Stimulated activated naive CD8-positive, alpha-beta T cell treated with anti-CD3 and anti-CD28 coated beads, Interleukin-15, amount 100 ng/mL, for 72 hours (primary cell): Measurements from ENCODE around the gene CCDC57.
"Not testable (repeated sequence)": the region's sequence is repeated elsewhere in the genome, so short reads cannot be mapped to it uniquely, and the experiment has no call there.

Experiments used
- ATAC-seq: fragments of 150-1000 bp; cut with Tn5 transposase; 2 replicates; pipeline ENCODE4 v1.10.0; 2021; ENCODE audit warnings: mild to moderate bottlenecking, moderate library complexity
- DNase-seq, 2 donors: peaks; one replicate each; pipeline ENCODE4 v3.0.0; 2021 to 2022
- H3K27ac Mint-ChIP-seq, 2 donors: one replicate each; pipeline ENCODE4 v1.8.0; 2022; ENCODE audit warnings: mild to moderate bottlenecking in 2 of 2, mixed read lengths in 2 of 2, moderate library complexity in 2 of 2
- H3K27me3 Mint-ChIP-seq: one replicate; pipeline ENCODE4 v1.8.0; 2022; ENCODE audit warnings: mixed read lengths
- H3K4me1 Mint-ChIP-seq: one replicate; pipeline ENCODE4 v1.8.0; 2022; ENCODE audit warnings: mild to moderate bottlenecking, mixed read lengths
- H3K4me3 Mint-ChIP-seq, 2 donors: one replicate each; pipeline ENCODE4 v1.8.0; 2022; ENCODE audit warnings: mild to moderate bottlenecking in 2 of 2, mixed read lengths in 2 of 2, moderate library complexity in 1 of 2
- H3K9me3 Mint-ChIP-seq, 2 donors: one replicate each; pipeline ENCODE4 v1.8.0; 2022; ENCODE audit warnings: mixed read lengths in 2 of 2

The CCDC57 gene

GRCh38 chr17:82205720-82206508 lies 6.7 kb downstream of the CCDC57 start:
- H3K9me3 Mint-ChIP-seq = no peaks in the 10 kb centered on the region
- peak; percentile 78 to 83 for DNase-seq
- H3K4me1 Mint-ChIP-seq = peaks cover 59% of the 10 kb centered on the region
- H3K27me3 Mint-ChIP-seq = no peaks in the 10 kb centered on the region
- H3K4me3 Mint-ChIP-seq = peak overlapping the region; percentile 83 to 85
- peak; percentile 81 for ATAC-seq
- peak overlapping the region; percentile 94 to 97 for H3K27ac Mint-ChIP-seq

- H3K9me3 Mint-ChIP-seq = no peaks in the 10 kb centered on the region
- peak overlapping the region; percentile 83 to 85 for H3K4me3 Mint-ChIP-seq
- no peaks in the 10 kb centered on the region for H3K27me3 Mint-ChIP-seq
- peak; percentile 77 for ATAC-seq
- DNase-seq = peak; percentile 49 to 66
- H3K27ac Mint-ChIP-seq = peak overlapping the region in 1 of 2 donors; percentile 94
- H3K4me1 Mint-ChIP-seq = peaks cover 68% of the 10 kb centered on the region
These were observed 7.6 kb downstream of the CCDC57 start for GRCh38 chr17:82204831-82205719.

GRCh38 chr17:82203920-82204319 lies 8.7 kb downstream of the CCDC57 start:
- Mint-ChIP-seq H3K9me3 (no peaks in the 10 kb centered on the region), H3K27me3 (no peaks in the 10 kb centered on the region), H3K4me3 (no peak overlapping the region), H3K27ac (no peak overlapping the region), H3K4me1 (peaks cover 79% of the 10 kb centered on the region)
- ATAC-seq (no peak), DNase-seq (no peak)

- Mint-ChIP-seq H3K27me3 (no peaks in the 10 kb centered on the region), H3K9me3 (no peaks in the 10 kb centered on the region), H3K4me3 (peak overlapping the region in 1 of 2 donors; percentile 11), H3K4me1 (peaks cover 89% of the 10 kb centered on the region), H3K27ac (no peak overlapping the region)
- no peak for DNase-seq
- ATAC-seq = no peak
These were observed 9.7 kb downstream of the CCDC57 start for GRCh38 chr17:82202981-82203380.

- Mint-ChIP-seq H3K4me1 (peaks cover 87% of the 10 kb centered on the region), H3K27me3 (no peaks in the 10 kb centered on the region), H3K4me3 (peak overlapping the region; percentile 10 to 78), H3K9me3 (no peaks in the 10 kb centered on the region), H3K27ac (no peak overlapping the region)
- ATAC-seq = no peak
- DNase-seq = no peak
These were observed 11.1 kb downstream of the CCDC57 start for GRCh38 chr17:82201498-82201910.

GRCh38 chr17:82200743-82201497 lies 11.7 kb downstream of the CCDC57 start:
- DNase-seq = peak; percentile 67 to 88
- no peaks in the 10 kb centered on the region for H3K9me3 Mint-ChIP-seq
- peaks cover 81% of the 10 kb centered on the region for H3K4me1 Mint-ChIP-seq
- H3K27ac Mint-ChIP-seq = peak overlapping the region; percentile 87 to 89
- peak; percentile 94 for ATAC-seq
- peak overlapping the region; percentile 75 to 77 for H3K4me3 Mint-ChIP-seq
- H3K27me3 Mint-ChIP-seq = no peaks in the 10 kb centered on the region

- Mint-ChIP-seq H3K9me3 (no peaks in the 10 kb centered on the region), H3K27me3 (no peaks in the 10 kb centered on the region), H3K4me1 (peaks cover 74% of the 10 kb centered on the region), H3K27ac (peak overlapping the region; percentile 87 to 91), H3K4me3 (peak overlapping the region; percentile 75 to 77)
- DNase-seq = no peak
- ATAC-seq = no peak
These were observed 12.5 kb downstream of the CCDC57 start for GRCh38 chr17:82200135-82200534.

GRCh38 chr17:82199496-82199895 lies 13.1 kb downstream of the CCDC57 start:
- peak overlapping the region in 1 of 2 donors; percentile 74 for H3K27ac Mint-ChIP-seq
- no peak for ATAC-seq
- peak overlapping the region; percentile 49 to 75 for H3K4me3 Mint-ChIP-seq
- H3K27me3 Mint-ChIP-seq = no peaks in the 10 kb centered on the region
- peaks cover 67% of the 10 kb centered on the region for H3K4me1 Mint-ChIP-seq
- H3K9me3 Mint-ChIP-seq = no peaks in the 10 kb centered on the region
- no peak for DNase-seq

GRCh38 chr17:82198092-82198491 lies 14.6 kb downstream of the CCDC57 start:
- ATAC-seq (peak; percentile 61), DNase-seq (no peak)
- Mint-ChIP-seq H3K9me3 (no peaks in the 10 kb centered on the region), H3K4me3 (peak overlapping the region; percentile 53 to 76), H3K4me1 (peaks cover 55% of the 10 kb centered on the region), H3K27ac (peak overlapping the region; percentile 14 to 49), H3K27me3 (no peaks in the 10 kb centered on the region)

GRCh38 chr17:82195675-82196672 lies 16.7 kb downstream of the CCDC57 start:
- Mint-ChIP-seq H3K4me1 (peaks cover 33% of the 10 kb centered on the region), H3K27me3 (no peaks in the 10 kb centered on the region), H3K4me3 (no peak overlapping the region), H3K9me3 (no peaks in the 10 kb centered on the region), H3K27ac (no peak overlapping the region)
- no peak for ATAC-seq
- no peak for DNase-seq

- Mint-ChIP-seq H3K4me3 (no peak overlapping the region), H3K27ac (no peak overlapping the region), H3K4me1 (peaks cover 21% of the 10 kb centered on the region)
These were observed 17.9 kb downstream of the CCDC57 start for GRCh38 chr17:82194765-82195164.

GRCh38 chr17:82193520-82194220 lies 19.0 kb downstream of the CCDC57 start:
- Mint-ChIP-seq H3K27ac (peak overlapping the region in 1 of 2 donors; percentile 52), H3K9me3 (no peaks in the 10 kb centered on the region), H3K4me3 (no peak overlapping the region), H3K27me3 (no peaks in the 10 kb centered on the region), H3K4me1 (peaks cover 10% of the 10 kb centered on the region)
- ATAC-seq = no peak
- no peak for DNase-seq

More at GRCh38 chr17:82194765-82195164, 17.9 kb downstream of the CCDC57 start:
- ATAC-seq = no peak
- no peaks in the 10 kb centered on the region for H3K9me3 Mint-ChIP-seq
- DNase-seq = no peak
- no peaks in the 10 kb centered on the region for H3K27me3 Mint-ChIP-seq

GRCh38 chr17:82193050-82193449 lies 19.6 kb downstream of the CCDC57 start:
- ATAC-seq, H3K4me1 Mint-ChIP-seq, H3K27me3 Mint-ChIP-seq, H3K27ac Mint-ChIP-seq, DNase-seq, H3K9me3 Mint-ChIP-seq, H3K4me3 Mint-ChIP-seq: not testable (repeated sequence)
